HG03175 (cell line): ENCODE measurements around the gene FARP1.

Source experiments
- ATAC-seq: cut with Tn5 transposase; IDR thresholded peaks from one replicate; pipeline ENCODE4 v1.9.1; 2021; ENCODE audit warnings: mild to moderate bottlenecking, moderate library complexity; ENCODE audit not compliant: unreplicated experiment

FARP1 gene

GRCh38 chr13:98200211-98200878, 57.5 kb downstream of the FARP1 start:
- ATAC-seq = no peak

GRCh38 chr13:98201189-98201588, 58.3 kb downstream of the FARP1 start:
- ATAC-seq = no peak

GRCh38 chr13:98201984-98202383, 59.1 kb downstream of the FARP1 start:
- no peak for ATAC-seq

- ATAC-seq = no peak
Observed at GRCh38 chr13:98203646-98204326, 60.9 kb downstream of the FARP1 start.

GRCh38 chr13:98204546-98204945, 61.7 kb downstream of the FARP1 start:
- no peak for ATAC-seq

GRCh38 chr13:98206946-98207345, 64.1 kb downstream of the FARP1 start:
- ATAC-seq = no peak

- ATAC-seq = no peak
Observed at GRCh38 chr13:98207416-98207815, 64.5 kb downstream of the FARP1 start.

- ATAC-seq = no peak
Observed at GRCh38 chr13:98208606-98209005, 65.7 kb downstream of the FARP1 start.

- ATAC-seq = no peak
Observed at GRCh38 chr13:98212763-98213162, 69.9 kb downstream of the FARP1 start.

GRCh38 chr13:98213354-98213753, 70.5 kb downstream of the FARP1 start:
- ATAC-seq = no peak

- no peak for ATAC-seq
Observed at GRCh38 chr13:98214008-98214643, 71.2 kb downstream of the FARP1 start.

- ATAC-seq = no peak
Observed at GRCh38 chr13:98214707-98215106, 71.8 kb downstream of the FARP1 start.

GRCh38 chr13:98215508-98215907, 72.6 kb downstream of the FARP1 start:
- no peak for ATAC-seq

- no peak for ATAC-seq
Observed at GRCh38 chr13:98216135-98216565, 73.3 kb downstream of the FARP1 start.

GRCh38 chr13:98216711-98217285, 73.9 kb downstream of the FARP1 start:
- no peak for ATAC-seq

- ATAC-seq = no peak
Observed at GRCh38 chr13:98217597-98217996, 74.7 kb downstream of the FARP1 start.

- ATAC-seq = no peak
Observed at GRCh38 chr13:98219685-98220084, 76.8 kb downstream of the FARP1 start.

GRCh38 chr13:98220271-98220791, 77.4 kb downstream of the FARP1 start:
- ATAC-seq = no peak

GRCh38 chr13:98221234-98221633, 78.3 kb downstream of the FARP1 start:
- ATAC-seq = no peak

- no peak for ATAC-seq
Observed at GRCh38 chr13:98222081-98222554, 79.2 kb downstream of the FARP1 start.

GRCh38 chr13:98222816-98223215, 79.9 kb downstream of the FARP1 start:
- no peak for ATAC-seq
